Thoracic aorta (tissue), 2 donors: ENCODE data around the gene NCOA5. TPM values are rescaled to one million over a fixed set of nuclear protein-coding genes. Genes with fewer than 3 reads are reported as not detected.

Experiments used
- ATAC-seq: fragments of 150-250 bp; one replicate; pipeline ENCODE4 v1.8.0; 2017; ENCODE audit warnings: low read depth; ENCODE audit not compliant: insufficient number of reproducible peaks, low FRiP score
- DNase-seq: peaks from one replicate; pipeline ENCODE4 v3.0.0-alpha.2; 2020; ENCODE audit warnings: low spot score
- H3K27ac ChIP-seq, 2 donors: fragments of 200-600 bp; sonication (generic); 1 replicate in 1 of 2; 2 replicates in 1 of 2; pipeline ENCODE4 v1.5.1; 2016; ENCODE audit warnings: mild to moderate bottlenecking in 2 of 2, moderate library complexity in 2 of 2
- H3K27me3 ChIP-seq: fragments of 200-600 bp; sonication (generic); replicated peaks from 2 replicates; pipeline ENCODE4 v1.6.0; 2016; ENCODE audit warnings: mild to moderate bottlenecking; ENCODE audit not compliant: insufficient read depth
- H3K36me3 ChIP-seq: fragments of 200-600 bp; sonication (generic); one replicate; pipeline ENCODE4 v1.5.1; 2016
- H3K4me1 ChIP-seq, 2 donors: fragments of 200-600 bp; sonication (generic); 1 replicate in 1 of 2; 2 replicates in 1 of 2; pipeline versions ENCODE4 v1.5.1 to v1.6.0; 2016; ENCODE audit warnings: low read depth in 2 of 2, mild to moderate bottlenecking in 1 of 2; ENCODE audit not compliant: control insufficient read depth in 1 of 2
- H3K4me3 ChIP-seq: fragments of 200-600 bp; sonication (generic); 2 replicates; pipeline ENCODE4 v1.5.1; 2016; ENCODE audit warnings: mild to moderate bottlenecking
- H3K9me3 ChIP-seq: fragments of 200-600 bp; sonication (generic); 2 replicates; pipeline ENCODE4 v1.5.1; 2016
- total RNA-seq, 2 donors: library from RNA; depleted of rRNA; stranded (reverse); fragments of >200 nt; gene quantifications; one replicate each; pipeline versions ENCODE4 v1.1.0 to v1.2.3, GENCODE V29; 2016
- TF ChIP-seq, protein P1 (sequence below): fragments of 200-600 bp; sonication (generic); IDR thresholded peaks from one replicate; pipeline ENCODE4 v1.5.1; 2019; ENCODE audit warnings: antibody characterized with exemption

NCOA5 gene
- total RNA-seq, 2 donors from 2014 or later: 23.7 to 28.6 TPM

- no peaks in the 10 kb centered on the region for H3K9me3 ChIP-seq
- H3K4me1 ChIP-seq: peaks cover 6 to 10% of the 10 kb centered on the region in 2 donors
- TF ChIP-seq, protein P1, sequence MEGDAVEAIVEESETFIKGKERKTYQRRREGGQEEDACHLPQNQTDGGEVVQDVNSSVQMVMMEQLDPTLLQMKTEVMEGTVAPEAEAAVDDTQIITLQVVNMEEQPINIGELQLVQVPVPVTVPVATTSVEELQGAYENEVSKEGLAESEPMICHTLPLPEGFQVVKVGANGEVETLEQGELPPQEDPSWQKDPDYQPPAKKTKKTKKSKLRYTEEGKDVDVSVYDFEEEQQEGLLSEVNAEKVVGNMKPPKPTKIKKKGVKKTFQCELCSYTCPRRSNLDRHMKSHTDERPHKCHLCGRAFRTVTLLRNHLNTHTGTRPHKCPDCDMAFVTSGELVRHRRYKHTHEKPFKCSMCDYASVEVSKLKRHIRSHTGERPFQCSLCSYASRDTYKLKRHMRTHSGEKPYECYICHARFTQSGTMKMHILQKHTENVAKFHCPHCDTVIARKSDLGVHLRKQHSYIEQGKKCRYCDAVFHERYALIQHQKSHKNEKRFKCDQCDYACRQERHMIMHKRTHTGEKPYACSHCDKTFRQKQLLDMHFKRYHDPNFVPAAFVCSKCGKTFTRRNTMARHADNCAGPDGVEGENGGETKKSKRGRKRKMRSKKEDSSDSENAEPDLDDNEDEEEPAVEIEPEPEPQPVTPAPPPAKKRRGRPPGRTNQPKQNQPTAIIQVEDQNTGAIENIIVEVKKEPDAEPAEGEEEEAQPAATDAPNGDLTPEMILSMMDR: no peak
- H3K4me3 ChIP-seq: no peak overlapping the region
- ATAC-seq (no peak), DNase-seq (no peak)
- H3K36me3 ChIP-seq: peaks cover 14% of the 10 kb centered on the region
- no peak overlapping the region for H3K27ac ChIP-seq
- H3K27me3 ChIP-seq: no peaks in the 10 kb centered on the region
Measured at GRCh38 chr20:46123482-46124245, 33.9 kb upstream of the NCOA5 start.

DNA sequence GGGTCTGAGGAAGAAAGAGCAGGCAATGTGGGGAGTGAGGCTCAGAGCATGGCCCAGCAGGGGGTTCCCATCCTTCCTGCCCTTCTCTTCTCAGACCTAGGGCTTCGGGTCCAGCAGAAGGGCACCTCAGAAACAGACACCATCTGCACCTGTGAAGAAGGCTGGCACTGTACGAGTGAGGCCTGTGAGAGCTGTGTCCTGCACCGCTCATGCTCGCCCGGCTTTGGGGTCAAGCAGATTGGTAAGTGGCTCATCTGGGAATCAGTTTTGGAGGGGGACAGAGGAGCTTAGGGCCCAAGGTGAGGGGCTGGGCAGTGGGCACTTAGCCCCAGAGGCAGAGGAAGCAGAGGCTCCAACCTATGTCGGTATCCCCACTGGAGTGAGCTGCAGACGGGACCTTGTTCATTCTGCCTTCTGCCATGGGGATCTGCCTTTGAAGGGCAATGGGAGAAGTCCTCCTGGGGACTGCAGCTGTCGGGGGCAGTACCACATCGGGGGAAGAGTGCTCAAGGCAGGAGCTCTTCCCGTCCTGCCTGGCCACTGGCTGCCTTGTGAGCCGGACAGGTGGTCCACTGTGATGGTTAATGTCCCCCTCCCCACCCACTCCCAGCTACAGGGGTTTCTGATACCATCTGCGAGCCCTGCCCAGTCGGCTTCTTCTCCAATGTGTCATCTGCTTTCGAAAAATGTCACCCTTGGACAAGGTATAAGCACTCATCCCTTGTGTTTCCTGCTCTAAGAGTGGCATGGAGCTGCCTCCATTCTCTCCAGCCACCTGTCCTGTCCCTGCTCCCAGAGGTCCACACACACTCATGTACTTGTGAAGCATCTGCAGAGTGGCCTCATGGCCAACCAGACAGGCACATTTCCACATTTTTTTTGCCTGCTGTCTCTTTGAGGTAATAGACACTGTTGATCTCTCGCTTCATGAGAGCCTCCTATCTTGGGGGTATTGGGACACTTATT, 33.0 kb upstream of the NCOA5 start:
- ATAC-seq (no peak), DNase-seq (no peak)
- Histone ChIP-seq H3K9me3 (no peaks in the 10 kb centered on the region), H3K27ac (no peak overlapping the region), H3K36me3 (peaks cover 14% of the 10 kb centered on the region), H3K4me1 (peaks cover 7 to 12% of the 10 kb centered on the region in 2 donors), H3K4me3 (no peak overlapping the region), H3K27me3 (no peaks in the 10 kb centered on the region)
- TF ChIP-seq, protein P1: no peak

DNA sequence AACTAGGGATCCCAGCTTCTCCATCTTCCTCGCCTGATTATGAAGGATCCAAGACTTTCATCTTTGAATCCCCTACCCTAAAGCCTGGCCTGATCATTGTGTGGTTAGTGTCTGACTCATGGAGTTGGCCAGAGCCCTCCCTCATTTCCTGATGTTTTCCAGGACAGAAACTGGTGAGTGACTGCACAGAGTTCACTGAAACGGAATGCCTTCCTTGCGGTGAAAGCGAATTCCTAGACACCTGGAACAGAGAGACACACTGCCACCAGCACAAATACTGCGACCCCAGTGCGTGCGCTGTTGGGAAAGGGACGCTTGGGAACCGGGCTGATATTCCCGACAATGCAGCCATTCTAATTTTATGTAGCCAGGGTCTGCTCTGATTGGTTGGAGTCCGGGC, 32.3 kb upstream of the NCOA5 start:
- no peak for DNase-seq
- Histone ChIP-seq H3K4me3 (no peak overlapping the region), H3K9me3 (no peaks in the 10 kb centered on the region), H3K27ac (no peak overlapping the region), H3K36me3 (peaks cover 14% of the 10 kb centered on the region), H3K27me3 (no peaks in the 10 kb centered on the region), H3K4me1 (peaks cover 7 to 12% of the 10 kb centered on the region in 2 donors)
- TF ChIP-seq, protein P1: no peak
- ATAC-seq: no peak

DNA sequence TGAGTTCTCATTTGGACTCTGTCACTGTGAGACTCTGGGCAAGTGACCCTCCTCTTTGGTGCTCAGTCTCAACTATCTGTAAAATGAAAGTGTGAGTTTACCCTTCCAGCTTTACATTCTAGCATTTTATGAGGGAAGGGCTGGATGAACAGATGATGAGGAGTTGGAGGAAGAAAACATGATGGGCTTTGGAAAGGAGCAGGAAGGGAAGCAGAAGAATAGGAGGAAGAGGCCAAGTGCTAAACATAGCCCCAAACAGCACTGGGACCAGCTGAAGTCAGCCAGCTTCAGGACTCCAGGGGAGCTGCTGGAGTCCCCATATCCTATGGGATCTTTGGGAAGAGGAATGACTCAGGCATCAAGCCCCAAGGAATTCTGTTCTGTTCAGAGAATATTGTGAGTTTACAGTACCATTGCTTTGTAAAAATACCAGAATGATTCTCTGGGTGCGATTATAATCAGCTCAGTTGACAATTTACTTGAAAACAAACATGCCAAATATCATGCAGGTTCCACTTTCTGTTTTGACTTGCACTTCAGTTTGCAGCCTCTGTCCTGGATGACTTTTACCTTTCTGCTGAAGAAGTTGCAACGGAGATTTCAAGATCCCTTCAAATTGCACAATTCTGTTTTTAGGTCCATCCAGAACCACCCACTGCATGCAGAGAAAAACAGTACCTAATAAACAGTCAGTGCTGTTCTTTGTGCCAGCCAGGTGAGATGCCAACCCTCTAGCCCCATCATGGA, 31.6 kb upstream of the NCOA5 start:
- no peak for ATAC-seq
- TF ChIP-seq, protein P1: no peak

More for the DNA sequence above, 31.6 kb upstream of the NCOA5 start:
- Histone ChIP-seq H3K9me3 (no peaks in the 10 kb centered on the region), H3K36me3 (peaks cover 14% of the 10 kb centered on the region), H3K27me3 (no peaks in the 10 kb centered on the region), H3K4me3 (no peak overlapping the region), H3K4me1 (peaks cover 7 to 12% of the 10 kb centered on the region in 2 donors), H3K27ac (no peak overlapping the region)
- no peak for DNase-seq
